ENCODE data around the gene SERTAD1. TPM values are rescaled to one million over a fixed set of nuclear protein-coding genes. Genes with fewer than 3 reads are reported as not detected.
A peak's percentile ranks its signal among the peaks of the same experiment; 100 is the strongest.

SERTAD1 gene
- total RNA-seq (2022) (7.7 and 8.6 TPM in 2 replicates), Bru-seq, nascent RNA (percentile 64 among the genes with signal in this experiment), BruChase-seq, experiment 1, labeled RNA remaining after a 2-hour chase (percentile 65 among the genes with signal in this experiment), BruChase-seq, experiment 2, labeled RNA remaining after a 6-hour chase (percentile 56 among the genes with signal in this experiment)
- long read RNA-seq, transcript SERTAD1-201 (2 exons, 2,114 nt): major isoform, 29 of 30 reads
- long read RNA-seq, partial matches to known transcripts: 0 of 30 reads
- long read RNA-seq, other reads (novel, unspliced or antisense): 1 of 30 reads

- intact Hi-C loops (cut with micrococcal nuclease; ENCODE audit: unreplicated experiment): loop anchor here (1.0 kb wide), 2 partner anchors 19 to 40 kb away; partner anchors contain the start of genes BLVRB and SERTAD3
- Mint-ChIP-seq H3K4me3 (ENCODE audit: unreplicated experiment) (peak within 1 kb of the TSS; percentile 93), H3K4me1 (ENCODE audit: low read depth, unreplicated experiment) (peaks cover 8% of the 10 kb centered on the region), H3K36me3 (ENCODE audit: insufficient read depth, unreplicated experiment) (peaks cover 25% of the 10 kb centered on the region), H3K9me3 (ENCODE audit: unreplicated experiment) (no peaks in the 10 kb centered on the region), H3K27ac (ENCODE audit: unreplicated experiment) (peak within 1 kb of the TSS; percentile 90), H3K27me3 (ENCODE audit: insufficient read depth, unreplicated experiment) (no peaks in the 10 kb centered on the region)
- Histone ChIP-seq H3K36me3 (ENCODE audit: control insufficient read depth, insufficient read depth, low read length) (no peaks in the 10 kb centered on the region; the same call in 1 of the 2 replicates), H3K9me3 (no peaks in the 10 kb centered on the region), H3K27me3 (replicated peaks; ENCODE audit: control insufficient read depth, insufficient read depth, low read length) (no peaks in the 10 kb centered on the region), H3K4me3 (ENCODE audit: low read depth, low read length) (peak within 1 kb of the TSS; percentile 46), H3K4me1 (no peaks in the 10 kb centered on the region)
- TSS peak; percentile 60 for BruUV-seq (replicated peaks)
- TF ChIP-seq CTCF (IDR thresholded peaks at IDR 0.05; ENCODE audit: insufficient read depth in 1 of 2, low read depth in 1 of 2, low read length in 1 of 2, severe bottlenecking in 1 of 2, unreplicated experiment in 1 of 2): peak; percentile 91 to 95
- ChIA-PET CTCF (interaction anchor here (0.5 to 1.7 kb wide), 11 partner anchors 10 to 139 kb away, joined by 3 to 17 read pairs (median 3); partner anchors contain the start of gene BLVRB), POLR2A (interaction anchor here (0.6 to 2.2 kb wide), 16 partner anchors 9 to 981 kb away, joined by 3 to 26 read pairs (median 4); partner anchors contain the start of gene BLVRB)
- peak; percentile 100 for DNase-seq
Measured at GRCh38 chr19:40425450-40426287, at the start of gene SERTAD1. Gene SERTAD1, minus strand, starts transcription at chr19:40425992. Its CDS starts 2,446 bp downstream, at chr19:40423546.

- BruUV-seq (replicated peaks): no TSS peak
- Histone ChIP-seq H3K27me3 (replicated peaks; ENCODE audit: control insufficient read depth, insufficient read depth, low read length) (no peaks in the 10 kb centered on the region), H3K9me3 (no peaks in the 10 kb centered on the region), H3K4me1 (no peaks in the 10 kb centered on the region), H3K4me3 (ENCODE audit: low read depth, low read length) (no peak overlapping the region), H3K36me3 (ENCODE audit: control insufficient read depth, insufficient read depth, low read length) (no peaks in the 10 kb centered on the region)
- Mint-ChIP-seq H3K27ac (ENCODE audit: unreplicated experiment) (no peak overlapping the region), H3K36me3 (ENCODE audit: insufficient read depth, unreplicated experiment) (no peaks in the 10 kb centered on the region), H3K27me3 (ENCODE audit: insufficient read depth, unreplicated experiment) (no peaks in the 10 kb centered on the region), H3K9me3 (ENCODE audit: unreplicated experiment) (no peaks in the 10 kb centered on the region), H3K4me3 (ENCODE audit: unreplicated experiment) (no peak overlapping the region), H3K4me1 (ENCODE audit: low read depth, unreplicated experiment) (no peaks in the 10 kb centered on the region)
- TF ChIP-seq CTCF (IDR thresholded peaks at IDR 0.05; ENCODE audit: insufficient read depth in 1 of 2, low read depth in 1 of 2, low read length in 1 of 2, severe bottlenecking in 1 of 2, unreplicated experiment in 1 of 2): no peak
- ChIA-PET POLR2A (no interaction called here), CTCF (interaction anchor here (1.1 kb wide), 1 partner anchor 10 kb away, joined by 3 read pairs; no protein-coding TSS in a partner anchor)
- intact Hi-C loops (cut with micrococcal nuclease; ENCODE audit: unreplicated experiment): no loop called here
- no peak for DNase-seq
Measured at GRCh38 chr19:40474737-40475136, 48.9 kb upstream of the SERTAD1 start.

- ChIA-PET CTCF (no interaction called here), POLR2A (no interaction called here)
- Histone ChIP-seq H3K27me3 (replicated peaks; ENCODE audit: control insufficient read depth, insufficient read depth, low read length) (no peaks in the 10 kb centered on the region), H3K4me1 (no peaks in the 10 kb centered on the region), H3K36me3 (ENCODE audit: control insufficient read depth, insufficient read depth, low read length) (no peaks in the 10 kb centered on the region), H3K9me3 (no peaks in the 10 kb centered on the region), H3K4me3 (ENCODE audit: low read depth, low read length) (no peak overlapping the region)
- H3K27me3 Mint-ChIP-seq (ENCODE audit: insufficient read depth, unreplicated experiment): no peaks in the 10 kb centered on the region
- no peaks in the 10 kb centered on the region for H3K36me3 Mint-ChIP-seq (ENCODE audit: insufficient read depth, unreplicated experiment)
- H3K9me3 Mint-ChIP-seq (ENCODE audit: unreplicated experiment): no peaks in the 10 kb centered on the region
- intact Hi-C loops (cut with micrococcal nuclease; ENCODE audit: unreplicated experiment): no loop called here
- no TSS peak for BruUV-seq (replicated peaks)
- H3K27ac Mint-ChIP-seq (ENCODE audit: unreplicated experiment): no peak overlapping the region
- no peaks in the 10 kb centered on the region for H3K4me1 Mint-ChIP-seq (ENCODE audit: low read depth, unreplicated experiment)
- DNase-seq: no peak
- H3K4me3 Mint-ChIP-seq (ENCODE audit: unreplicated experiment): no peak overlapping the region
- TF ChIP-seq CTCF (IDR thresholded peaks at IDR 0.05; ENCODE audit: insufficient read depth in 1 of 2, low read depth in 1 of 2, low read length in 1 of 2, severe bottlenecking in 1 of 2, unreplicated experiment in 1 of 2): no peak
Measured at GRCh38 chr19:40472516-40472915, 46.7 kb upstream of the SERTAD1 start.

Measured in Caco-2 (cell line).